ENCODE results near the gene OCA2.

OCA2 gene

DNA sequence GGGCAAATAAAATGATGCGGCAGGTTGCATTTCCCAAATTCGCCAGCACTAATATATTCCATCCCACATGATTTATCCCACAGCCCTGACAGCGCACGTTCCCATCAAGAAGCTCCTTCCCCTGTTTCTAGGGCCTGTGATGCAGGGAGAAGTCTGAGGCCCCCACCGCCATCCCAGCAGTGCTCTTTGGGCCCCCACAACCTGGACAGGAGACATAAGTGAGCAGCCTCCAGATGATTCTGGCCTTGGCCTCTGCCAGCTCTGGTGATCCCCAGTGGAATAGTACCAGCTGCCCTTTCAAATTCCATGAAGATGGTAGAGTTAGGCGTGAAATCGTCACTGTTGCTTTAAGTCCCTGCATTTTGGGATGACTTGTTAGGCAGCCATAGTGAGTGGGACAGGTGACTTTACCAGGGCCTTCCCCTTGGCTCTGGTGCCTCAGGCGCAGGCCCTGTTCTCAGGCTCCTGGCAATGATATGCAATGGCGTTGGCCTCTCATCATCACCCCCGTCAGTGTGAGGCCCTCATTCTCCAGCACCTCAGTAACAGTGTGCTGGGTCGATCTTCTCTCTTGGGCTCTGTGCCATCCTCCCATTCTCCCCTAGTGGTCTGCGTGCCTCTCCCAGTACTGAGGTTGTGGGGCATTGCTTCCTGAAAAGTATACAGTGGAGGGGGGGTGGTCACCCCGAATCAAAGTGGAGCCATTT is 263.7 kb downstream of the OCA2 start:
- no peak for DNase-seq

DNA sequence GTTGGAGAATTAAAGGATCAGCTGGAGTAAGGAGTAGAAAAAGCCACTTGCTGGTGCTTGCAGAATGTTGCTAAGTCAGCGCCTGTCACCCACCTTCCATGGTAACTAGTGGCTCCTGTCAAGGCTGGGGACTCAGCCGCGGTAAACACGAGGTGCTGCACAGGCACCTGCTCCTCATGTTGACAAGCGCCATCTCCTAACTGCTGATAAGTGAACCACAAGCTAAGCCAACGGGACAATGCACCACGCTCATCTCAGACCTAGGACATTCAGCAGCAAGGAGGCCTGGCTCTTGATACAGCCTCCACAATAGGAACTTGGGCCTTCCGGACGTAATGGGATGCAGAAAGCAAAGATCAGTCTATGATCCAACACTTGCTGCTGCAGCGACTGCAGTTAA is 264.4 kb downstream of the OCA2 start:
- DNase-seq, result no peak

DNA sequence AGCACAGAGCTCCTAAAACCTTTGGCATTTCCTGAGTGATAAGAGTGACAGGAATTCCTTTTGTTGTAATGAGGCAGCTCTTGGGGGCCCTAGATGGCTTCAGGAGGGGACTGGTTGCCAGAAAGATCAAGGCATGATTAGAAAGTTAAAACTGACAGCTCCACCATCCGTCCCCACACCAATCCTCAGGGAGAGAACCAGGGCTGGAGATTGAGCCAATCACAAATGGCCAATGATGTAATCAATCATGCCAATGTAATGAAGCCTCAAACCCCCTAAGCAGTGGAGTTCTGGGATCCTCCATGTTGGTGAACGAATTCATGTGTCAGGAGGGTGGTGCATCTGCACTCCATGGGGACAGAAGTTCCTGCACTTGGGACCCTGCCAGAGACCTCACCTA is 265.1 kb downstream of the OCA2 start:
- DNase-seq, result no peak

DNA sequence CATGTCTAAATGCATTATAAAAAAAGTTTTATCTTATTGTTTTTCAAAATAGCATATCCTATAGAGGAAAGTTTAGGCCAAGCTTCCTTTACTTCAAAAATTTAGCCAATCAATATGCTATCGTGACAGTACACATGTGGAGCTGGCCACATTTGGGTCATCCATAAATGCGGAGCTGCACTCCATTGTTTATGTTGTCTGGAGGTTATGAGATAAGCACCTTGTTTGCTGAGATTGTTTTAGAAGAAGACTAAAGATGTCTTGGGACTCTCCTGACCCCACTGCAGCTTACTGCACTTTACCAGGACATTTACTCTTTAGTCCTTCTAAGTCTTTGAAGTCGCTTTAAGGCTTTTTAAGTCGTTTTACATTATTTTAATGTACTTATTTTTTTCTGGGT is 265.9 kb downstream of the OCA2 start:
- DNase-seq, result no peak

DNA sequence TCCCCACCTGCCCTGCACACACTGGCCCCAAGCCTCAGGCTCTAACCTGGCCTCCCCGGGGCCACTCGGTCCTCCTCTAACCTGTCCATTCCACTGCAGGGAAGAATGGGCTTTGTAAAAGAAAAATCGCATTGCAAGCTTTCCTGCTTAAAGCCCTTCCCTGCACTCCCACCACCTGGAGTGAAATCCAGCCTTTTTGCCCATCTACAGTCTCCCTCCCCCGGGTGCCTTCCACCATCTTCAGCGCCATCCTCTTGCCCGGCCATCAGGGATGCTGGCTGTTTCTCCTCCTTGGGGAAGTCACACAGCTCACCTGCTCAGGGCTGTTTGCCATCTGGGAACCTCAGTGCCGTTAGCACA is 266.9 kb downstream of the OCA2 start:
- no peak for DNase-seq

DNA sequence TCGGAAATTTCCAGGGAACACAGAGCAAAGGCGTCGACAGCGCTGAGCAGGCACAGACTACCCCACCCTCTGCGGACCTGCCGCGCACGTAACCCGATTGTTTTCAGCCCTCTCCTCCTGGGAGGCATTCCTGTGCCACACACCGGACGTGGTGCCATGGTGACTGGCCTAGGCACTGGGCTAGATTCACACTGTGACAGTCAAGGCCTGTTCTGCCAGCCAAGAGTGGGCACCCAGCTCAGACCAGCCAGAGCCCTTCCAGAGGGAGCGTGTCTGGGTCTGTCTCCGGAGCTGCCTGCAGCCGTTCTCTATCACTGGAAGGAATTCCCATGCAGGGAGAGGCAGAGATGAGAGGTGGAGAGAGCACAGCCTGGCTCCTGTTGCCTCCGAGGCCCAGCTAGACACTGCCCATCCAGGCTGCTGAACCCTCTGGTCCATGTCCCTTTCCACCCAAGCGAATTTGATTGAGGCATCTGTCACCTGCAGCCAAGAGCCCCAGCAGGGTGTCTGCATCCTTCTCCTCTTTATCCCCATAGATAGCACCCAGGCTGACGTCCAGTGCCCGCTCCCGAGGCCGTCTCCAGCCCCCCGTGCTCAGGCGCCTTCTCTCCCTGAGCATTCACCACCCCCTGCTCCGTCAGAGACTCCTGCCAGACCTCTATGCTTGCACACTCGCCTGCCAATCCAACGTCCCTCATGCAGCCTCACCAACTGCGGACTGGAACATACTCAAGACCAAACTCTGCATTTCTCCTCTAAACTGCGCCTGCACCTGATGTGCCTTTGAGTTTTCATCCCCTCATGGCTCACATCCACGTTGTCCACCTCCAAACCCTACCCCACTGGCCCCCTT is 267.5 kb downstream of the OCA2 start:
- DNase-seq, result no peak

DNA sequence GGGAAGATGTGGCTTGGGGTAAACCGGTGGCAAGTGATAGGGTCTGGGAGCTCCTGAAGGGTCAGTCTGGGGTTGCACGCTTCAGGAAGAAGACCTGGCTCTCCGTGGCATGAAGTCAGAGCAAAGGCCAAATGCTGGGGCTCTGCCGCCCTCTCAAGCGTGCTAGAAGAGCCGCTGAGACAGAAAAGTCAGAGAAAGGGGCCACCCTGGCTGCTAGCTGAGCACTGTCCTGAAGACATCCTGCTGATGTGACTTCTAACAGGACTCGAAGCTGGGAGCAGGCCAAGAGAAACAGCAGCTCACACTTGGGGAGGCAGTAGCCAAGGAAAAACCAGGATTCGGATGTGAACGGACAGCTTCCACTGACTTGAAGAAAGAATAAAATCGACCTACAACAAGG is 270.4 kb downstream of the OCA2 start:
- DNase-seq, result no peak

DNA sequence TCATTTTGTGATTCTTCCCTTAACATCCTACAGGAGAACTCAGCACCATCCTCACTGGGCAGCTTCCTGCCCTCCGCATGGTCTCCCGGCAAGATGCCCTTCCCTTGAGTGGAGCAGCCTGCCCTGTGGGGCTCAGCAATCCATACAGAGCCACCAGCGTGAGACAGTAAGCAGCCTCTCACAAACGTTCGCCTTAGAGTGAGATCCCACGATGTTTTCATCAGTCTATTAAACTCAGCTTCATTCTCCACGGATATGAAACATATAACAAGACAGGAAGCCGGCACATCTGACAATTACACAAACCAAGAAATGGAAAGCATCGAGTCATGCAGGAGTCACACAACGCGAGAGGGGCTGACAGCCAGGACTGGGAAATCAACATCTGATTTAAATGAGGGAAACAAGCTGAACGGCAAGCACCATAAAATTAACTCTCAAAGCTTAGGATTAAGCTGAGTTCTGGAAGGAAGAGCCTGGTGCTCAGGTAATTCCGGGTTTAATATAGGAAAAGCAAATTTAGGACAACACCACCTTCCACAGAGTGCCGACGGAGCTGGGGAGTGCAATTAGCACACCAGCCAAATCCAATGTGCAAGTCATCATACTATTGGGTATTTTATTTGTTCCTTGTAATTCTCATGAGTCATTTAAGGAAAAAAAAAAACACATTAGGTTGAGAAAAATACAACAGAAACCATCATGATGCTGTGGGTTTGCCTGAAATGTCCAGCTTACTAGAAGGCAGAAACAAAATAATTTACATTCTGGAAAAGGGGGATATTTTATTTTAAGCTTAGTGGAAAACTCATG is 272.0 kb downstream of the OCA2 start:
- no peak for DNase-seq

DNA sequence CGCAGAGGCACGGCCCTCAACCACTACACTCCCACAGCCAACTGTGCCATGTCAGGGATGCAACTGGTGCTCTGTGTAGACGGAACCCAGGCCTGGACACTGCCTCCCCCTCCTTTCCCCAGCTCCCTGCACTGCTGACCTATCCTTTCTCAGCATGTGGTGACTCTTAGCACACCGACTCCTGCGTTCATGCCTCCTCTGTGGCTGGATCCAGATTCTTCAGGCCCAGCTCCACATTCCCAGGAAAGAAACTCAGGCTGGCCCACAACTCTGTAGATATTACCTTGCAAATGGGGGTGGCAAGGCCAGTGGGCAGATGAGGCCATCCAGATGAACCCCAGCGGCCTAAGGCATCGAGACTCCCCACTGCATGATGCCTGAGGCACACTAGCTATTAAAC is 272.7 kb downstream of the OCA2 start:
- DNase-seq, result no peak

DNA sequence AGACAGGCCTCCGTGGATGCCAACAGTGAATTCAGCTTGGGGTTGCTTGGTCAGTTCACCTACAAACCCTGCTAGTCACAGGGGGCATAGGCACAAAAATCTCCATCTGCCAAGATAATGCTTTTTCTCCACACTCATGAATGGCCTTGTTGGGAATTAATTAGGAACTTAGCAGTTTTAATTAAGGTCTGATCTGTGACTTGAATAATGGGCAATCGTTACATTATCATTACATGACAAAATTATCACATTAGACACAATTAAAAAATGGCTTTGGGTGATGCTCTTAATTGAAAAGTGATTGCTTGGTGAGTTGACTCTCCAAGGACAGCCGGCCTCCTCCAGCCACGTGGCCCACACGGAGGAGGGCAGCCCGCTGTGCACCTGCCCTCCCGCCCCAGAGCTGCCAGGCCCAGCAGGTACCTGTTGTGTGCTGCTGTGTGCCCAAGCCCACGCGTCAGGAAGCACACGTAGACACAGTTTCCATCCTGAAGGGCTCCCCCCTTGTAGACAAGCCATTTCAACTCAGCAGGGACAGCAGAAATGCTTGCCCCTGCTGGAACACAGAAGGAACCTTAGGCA is 274.2 kb downstream of the OCA2 start:
- DNase-seq, result no peak

DNA sequence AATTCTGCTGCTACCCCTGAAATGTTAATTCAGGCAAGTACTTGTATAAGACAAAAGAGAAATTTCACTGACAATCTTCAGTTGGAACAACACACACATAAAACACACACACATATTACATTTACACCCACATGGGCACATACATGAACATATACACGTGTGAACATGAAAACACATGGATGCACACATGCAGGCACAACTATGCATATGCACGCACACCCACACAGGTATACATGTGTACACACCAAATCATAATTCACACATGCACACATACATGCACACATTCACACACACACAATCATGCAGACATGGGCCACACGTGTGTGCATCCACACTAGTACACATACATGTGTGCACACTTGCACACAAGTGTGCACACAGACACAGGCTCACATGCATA is 277.8 kb downstream of the OCA2 start:
- no peak for DNase-seq

DNA sequence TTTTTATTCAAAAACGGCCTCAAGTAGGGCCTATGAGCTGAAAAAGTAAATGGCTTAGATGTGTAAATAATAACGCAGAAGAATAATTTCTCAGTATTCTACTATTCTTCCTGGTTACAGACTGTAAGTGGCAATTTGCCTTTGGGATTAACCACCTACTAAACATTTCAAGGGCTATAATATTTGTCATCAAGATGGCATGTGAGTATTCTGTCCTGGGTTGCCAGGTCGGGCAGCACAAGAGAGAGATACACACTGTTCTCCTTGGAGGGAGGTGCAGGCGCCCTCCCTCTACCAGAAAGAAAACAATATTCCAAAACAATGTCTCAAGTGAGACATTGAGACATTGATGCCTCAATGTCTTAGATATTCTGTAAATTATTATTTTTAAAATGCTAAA is 278.4 kb downstream of the OCA2 start:
- DNase-seq, result no peak

DNA sequence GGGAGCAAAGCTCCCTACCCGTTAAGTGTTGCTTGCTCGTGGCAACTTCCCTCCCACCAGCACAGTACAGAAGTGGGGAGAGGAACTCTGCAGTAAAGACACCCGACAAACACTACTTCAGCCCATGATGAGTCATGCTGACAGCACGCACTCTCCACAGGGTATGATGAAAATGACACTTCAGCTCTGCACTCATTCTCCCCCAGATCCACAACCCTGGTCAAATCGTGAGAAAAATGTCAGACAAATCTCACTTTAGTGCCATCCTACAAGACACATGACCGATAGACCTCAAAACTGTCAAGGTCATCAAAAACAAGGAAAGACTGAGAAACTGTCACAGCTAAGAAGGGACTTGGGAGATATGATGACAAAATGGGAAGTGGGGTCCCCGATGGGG is 278.9 kb downstream of the OCA2 start:
- DNase-seq, result no peak

DNA sequence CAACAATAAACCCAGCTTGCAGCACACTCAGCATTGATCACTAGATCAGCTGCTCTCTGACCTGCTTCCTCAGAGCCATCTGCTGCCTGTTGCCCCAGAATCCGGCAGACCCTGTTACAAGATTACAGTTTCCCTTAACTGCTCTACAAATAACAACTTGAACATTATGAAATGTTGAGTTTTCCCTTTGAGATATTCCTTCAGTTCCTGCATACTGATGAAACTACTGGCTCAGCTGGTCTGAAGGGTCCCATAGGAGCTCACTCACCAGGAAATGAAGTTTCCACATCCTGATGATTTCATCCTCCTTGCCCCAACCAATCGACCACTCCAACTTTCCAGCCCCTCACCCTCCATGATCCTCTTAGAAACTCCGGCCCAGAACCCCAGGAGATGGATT is 281.9 kb downstream of the OCA2 start:
- no peak for DNase-seq

DNA sequence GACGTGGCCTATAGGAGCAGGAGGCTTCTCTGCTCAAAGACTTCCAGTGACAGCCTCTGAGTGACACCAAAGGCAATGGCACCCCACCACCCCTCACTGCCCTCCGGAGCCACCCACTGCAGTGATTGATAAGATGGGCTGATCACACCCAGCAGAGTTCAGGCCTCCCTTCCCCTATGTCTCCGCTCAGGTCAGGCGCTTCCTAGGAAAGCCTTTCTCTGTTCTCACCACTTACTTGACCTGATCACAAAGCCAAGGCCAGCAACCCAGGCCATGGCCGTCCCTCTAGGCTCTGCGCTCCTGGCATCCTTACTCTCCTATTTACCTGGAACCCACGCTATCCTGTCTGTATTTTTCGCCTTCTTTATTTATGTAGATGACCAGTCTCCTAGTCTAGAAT is 282.3 kb downstream of the OCA2 start:
- DNase-seq, result no peak

DNA sequence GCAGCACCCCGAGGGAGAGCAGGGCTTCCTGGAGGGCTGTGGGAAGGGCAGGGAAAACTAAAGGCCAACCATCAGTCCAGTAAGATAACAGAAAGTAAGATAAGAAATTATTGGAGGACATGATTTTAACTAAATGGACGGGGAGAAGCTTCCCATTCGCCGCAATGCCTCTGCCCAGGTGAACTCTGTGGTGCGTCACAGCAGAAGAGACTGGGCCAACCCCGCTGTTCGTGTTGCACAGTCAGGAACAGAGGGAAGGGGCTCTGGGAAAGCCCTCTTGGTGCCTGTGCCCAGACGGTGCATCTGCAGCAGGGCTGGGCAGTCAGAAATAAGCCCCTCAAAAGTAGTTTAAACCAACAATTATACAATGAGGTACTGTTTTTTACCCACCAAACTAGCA is 284.1 kb downstream of the OCA2 start:
- DNase-seq, result no peak

DNA sequence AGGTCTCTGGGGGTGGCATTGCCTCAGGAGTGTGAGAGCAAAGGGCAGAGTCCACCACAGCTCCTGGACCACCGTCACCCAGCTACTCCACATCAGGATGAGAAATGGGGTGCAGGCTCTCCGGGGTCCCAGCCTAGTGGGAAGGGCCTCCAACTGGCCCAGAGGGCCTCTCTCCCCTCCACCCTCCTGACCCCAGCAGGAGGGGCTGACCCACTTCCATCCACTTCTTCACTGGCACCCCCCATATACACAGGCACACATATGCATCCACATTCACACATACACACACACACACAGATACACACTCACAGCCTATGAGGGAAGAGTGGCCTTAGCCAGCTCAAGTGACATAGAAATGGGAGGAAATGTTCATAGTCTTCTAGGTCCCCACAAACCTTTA is 286.0 kb downstream of the OCA2 start:
- DNase-seq, result no peak

DNA sequence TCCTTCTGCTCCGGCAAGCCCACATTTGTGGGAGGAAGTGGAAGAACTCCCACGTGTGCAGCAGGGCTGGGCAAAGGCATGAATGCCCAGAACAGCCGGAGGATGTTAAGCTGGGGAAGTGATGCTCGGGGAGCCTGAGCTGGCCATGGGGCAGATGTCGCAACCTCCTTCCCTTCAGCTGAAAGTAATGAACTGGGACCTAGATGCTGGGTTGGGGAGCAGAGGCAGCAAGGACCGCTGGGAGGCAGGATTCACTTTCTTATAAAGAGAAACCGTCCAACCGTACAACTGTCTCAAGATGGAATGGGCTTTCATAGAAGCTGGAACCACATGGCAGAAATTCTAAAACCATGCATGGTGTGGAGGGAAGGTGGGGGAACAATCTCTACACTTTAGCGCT is 290.9 kb downstream of the OCA2 start:
- DNase-seq, result no peak

DNA sequence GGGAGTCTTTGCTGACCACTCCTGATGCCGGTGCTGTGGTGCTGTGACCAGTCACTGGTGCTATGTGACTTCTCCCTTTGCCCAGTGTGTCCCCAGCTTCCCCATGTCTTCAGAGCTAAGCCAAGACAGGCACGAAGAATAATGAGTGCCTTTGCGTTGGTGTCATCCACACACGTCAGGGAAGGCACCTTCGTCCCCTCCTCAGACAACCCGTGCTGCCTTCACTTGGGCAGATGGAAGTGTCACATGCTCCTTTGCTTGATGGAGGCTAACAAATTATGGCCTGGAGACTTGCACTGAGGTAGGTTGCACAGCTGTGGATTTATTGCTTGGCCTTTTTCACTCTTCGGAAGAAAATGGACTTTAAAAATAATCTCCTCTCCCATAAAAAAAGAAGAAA is 291.8 kb downstream of the OCA2 start:
- DNase-seq, result no peak

DNA sequence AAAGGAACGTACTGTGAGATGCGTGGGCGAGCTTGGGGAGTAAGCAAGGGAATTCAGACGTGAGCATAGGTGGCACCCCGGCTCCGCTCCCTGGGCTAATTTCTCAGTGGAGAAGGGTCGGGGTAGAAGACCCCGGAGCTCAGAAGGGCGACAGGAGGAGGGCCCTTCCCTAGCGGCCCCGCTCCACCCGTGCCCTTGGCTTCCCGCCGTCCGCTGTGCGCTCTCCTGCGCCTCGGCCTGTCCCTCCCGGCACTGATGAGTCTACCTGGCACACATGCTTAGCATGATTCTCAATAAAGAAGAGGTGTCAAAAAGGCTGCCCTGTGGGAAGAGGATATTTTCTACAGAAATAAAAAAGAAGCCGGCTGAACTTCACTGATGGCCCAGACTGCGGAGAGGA is 292.7 kb downstream of the OCA2 start:
- no peak for DNase-seq

DNA sequence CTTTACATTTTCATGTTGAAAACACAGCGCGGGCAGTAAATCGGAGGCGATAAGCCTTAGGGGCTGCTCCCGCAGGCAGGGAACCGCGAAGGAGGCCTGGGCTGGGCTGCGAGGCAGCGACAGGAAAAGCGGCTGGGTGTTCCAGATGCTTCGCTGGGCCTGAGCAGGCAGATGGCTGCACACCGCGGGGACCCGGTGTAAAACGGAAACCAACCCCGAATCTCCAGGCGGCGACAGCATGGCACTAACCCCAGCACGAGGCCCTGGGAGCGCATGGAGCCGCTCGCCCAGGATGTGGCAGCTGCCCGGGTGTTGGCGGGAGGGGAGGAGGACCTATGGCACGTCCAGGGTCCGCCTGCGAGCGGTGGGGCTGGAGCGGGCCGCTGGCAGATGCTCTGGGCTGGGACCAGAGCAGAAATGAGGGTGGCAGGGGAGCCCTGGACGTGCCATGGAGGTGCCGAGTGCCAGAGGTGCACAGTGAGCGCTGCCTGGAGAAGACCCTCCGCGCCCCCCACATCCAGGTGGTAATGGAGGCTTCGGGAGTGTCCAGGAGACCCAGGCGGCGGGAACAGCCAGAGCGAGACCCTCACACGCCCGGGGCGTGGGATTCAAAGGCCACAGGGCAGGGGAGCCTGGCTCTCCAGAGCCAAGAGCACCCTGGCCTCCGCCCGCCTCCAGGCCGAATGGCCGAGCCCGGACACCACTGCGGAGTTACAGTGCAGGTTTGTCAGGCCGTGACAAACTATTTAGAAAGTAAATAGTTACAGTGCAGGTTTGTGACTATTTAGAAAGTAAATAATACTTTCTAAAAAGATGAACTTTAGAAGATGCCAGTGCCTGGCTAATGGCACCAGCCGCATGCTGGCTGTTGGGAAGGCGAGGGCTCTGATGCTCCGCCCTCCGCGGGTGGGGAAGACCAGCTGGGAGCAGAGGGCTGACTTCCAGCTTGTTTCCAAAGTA is 293.6 kb downstream of the OCA2 start:
- DNase-seq, result no peak

DNA sequence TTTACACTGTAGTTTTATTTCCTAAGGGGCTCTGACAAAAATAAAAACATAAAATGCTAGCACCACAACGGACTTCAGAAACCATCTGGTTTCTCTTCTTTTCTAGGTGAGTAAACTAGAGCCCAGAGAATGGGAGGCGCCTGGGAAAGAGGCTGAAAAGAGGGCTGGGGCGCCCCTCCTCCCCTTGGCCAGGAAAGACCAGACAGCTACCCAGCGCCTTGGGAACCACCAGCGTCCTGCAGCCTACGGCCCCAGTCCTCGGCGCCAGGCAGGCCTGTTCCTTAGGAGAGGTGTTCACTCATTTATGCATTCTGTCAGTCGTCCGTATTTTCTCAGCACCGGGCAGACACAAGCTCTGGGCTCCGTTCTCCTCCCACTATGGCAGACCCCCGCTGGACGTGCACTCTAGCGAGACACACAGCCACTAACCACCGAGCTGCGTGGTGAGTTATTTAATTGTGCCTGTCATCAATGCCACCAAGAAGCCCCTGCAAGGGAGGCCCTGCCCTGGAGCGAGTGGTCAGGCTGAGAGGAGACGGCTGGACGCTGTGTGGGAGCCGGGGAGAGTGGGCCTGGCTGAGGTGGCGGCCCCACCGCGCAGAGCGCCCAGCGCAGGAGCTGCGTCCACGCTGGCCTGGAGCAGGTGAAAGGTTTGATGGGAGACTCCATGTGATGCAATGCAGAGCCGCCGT is 294.4 kb downstream of the OCA2 start:
- no peak for DNase-seq
